Astrocyte (in vitro differentiated cells and primary cell): ENCODE results near the gene NLRP7.

ENCODE experiments used
- EZH2 ChIP-seq: IDR thresholded peaks from 2 replicates; pipeline ENCODE4 v1.6.1; 2012; ENCODE audit warnings: mild to moderate bottlenecking, low read length, inconsistent platforms; ENCODE audit not compliant: insufficient read depth
- TF ChIP-seq, protein P1 (sequence below): IDR thresholded peaks from 2 replicates; pipeline ENCODE4 v1.5.1; 2011; ENCODE audit warnings: low read depth, mild to moderate bottlenecking, inconsistent platforms, low read length, moderate library complexity; ENCODE audit not compliant: insufficient read depth

- TF ChIP-seq, protein P1, sequence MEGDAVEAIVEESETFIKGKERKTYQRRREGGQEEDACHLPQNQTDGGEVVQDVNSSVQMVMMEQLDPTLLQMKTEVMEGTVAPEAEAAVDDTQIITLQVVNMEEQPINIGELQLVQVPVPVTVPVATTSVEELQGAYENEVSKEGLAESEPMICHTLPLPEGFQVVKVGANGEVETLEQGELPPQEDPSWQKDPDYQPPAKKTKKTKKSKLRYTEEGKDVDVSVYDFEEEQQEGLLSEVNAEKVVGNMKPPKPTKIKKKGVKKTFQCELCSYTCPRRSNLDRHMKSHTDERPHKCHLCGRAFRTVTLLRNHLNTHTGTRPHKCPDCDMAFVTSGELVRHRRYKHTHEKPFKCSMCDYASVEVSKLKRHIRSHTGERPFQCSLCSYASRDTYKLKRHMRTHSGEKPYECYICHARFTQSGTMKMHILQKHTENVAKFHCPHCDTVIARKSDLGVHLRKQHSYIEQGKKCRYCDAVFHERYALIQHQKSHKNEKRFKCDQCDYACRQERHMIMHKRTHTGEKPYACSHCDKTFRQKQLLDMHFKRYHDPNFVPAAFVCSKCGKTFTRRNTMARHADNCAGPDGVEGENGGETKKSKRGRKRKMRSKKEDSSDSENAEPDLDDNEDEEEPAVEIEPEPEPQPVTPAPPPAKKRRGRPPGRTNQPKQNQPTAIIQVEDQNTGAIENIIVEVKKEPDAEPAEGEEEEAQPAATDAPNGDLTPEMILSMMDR, result no peak
- no peak for TF ChIP-seq EZH2
Measured at GRCh38 chr19:54877471-54877870, 69.9 kb downstream of the NLRP7 start.
